ENCODE measurements around the gene CCDC149. TPM values are rescaled to one million over a fixed set of nuclear protein-coding genes. Genes with fewer than 3 reads are reported as not detected.

CCDC149 gene
- polyA plus RNA-seq, 1 donor = 19.7 TPM

- DNase-seq = no peak
Measured at GRCh38 chr4:24802648-24803047, 110.2 kb downstream of the CCDC149 start.

GRCh38 chr4:24801136-24801855, 111.5 kb downstream of the CCDC149 start:
- no peak for DNase-seq

- DNase-seq = no peak
Measured at GRCh38 chr4:24800325-24800895, 112.4 kb downstream of the CCDC149 start.

GRCh38 chr4:24799544-24800324, 113.1 kb downstream of the CCDC149 start:
- DNase-seq = no peak

- DNase-seq = no peak
Measured at GRCh38 chr4:24799196-24799543, 113.7 kb downstream of the CCDC149 start.

- no peak for DNase-seq
Measured at GRCh38 chr4:24798036-24798610, 114.7 kb downstream of the CCDC149 start.

- no peak for DNase-seq
Measured at GRCh38 chr4:24796620-24797019, 116.2 kb downstream of the CCDC149 start.

- no peak for DNase-seq
Measured at GRCh38 chr4:24795666-24796381, 117.0 kb downstream of the CCDC149 start.

- DNase-seq = peak; percentile 45
Measured at GRCh38 chr4:24794916-24795665, 117.8 kb downstream of the CCDC149 start, which contains the start of gene SOD3. Gene SOD3 (plus strand): TSS chr4:24795573. CDS start chr4:24799522, 3,949 bp downstream.

GRCh38 chr4:24794480-24794879, 118.4 kb downstream of the CCDC149 start:
- DNase-seq = no peak

- DNase-seq = no peak
Measured at GRCh38 chr4:24794051-24794450, 118.8 kb downstream of the CCDC149 start.

GRCh38 chr4:24793219-24794005, 119.4 kb downstream of the CCDC149 start:
- no peak for DNase-seq

- no peak for DNase-seq
Measured at GRCh38 chr4:24792552-24792951, 120.3 kb downstream of the CCDC149 start.

GRCh38 chr4:24791043-24791442, 121.8 kb downstream of the CCDC149 start:
- no peak for DNase-seq

GRCh38 chr4:24783506-24783905, 129.3 kb downstream of the CCDC149 start:
- DNase-seq = no peak

- DNase-seq = no peak
Measured at GRCh38 chr4:24781999-24782745, 130.7 kb downstream of the CCDC149 start.

- DNase-seq = no peak
Measured at GRCh38 chr4:24780936-24781495, 131.8 kb downstream of the CCDC149 start.

GRCh38 chr4:24778464-24779225, 134.2 kb downstream of the CCDC149 start:
- DNase-seq = no peak

Measured in left kidney (tissue), 2 donors.